ENCODE results near the gene WFDC5. TPM values are rescaled to one million over a fixed set of nuclear protein-coding genes. Genes with fewer than 3 reads are reported as not detected.

The WFDC5 gene
- polyA plus RNA-seq, 1 of the 3 experiments (the other 2 are of a cell fraction), result 0.08 TPM

DNA sequence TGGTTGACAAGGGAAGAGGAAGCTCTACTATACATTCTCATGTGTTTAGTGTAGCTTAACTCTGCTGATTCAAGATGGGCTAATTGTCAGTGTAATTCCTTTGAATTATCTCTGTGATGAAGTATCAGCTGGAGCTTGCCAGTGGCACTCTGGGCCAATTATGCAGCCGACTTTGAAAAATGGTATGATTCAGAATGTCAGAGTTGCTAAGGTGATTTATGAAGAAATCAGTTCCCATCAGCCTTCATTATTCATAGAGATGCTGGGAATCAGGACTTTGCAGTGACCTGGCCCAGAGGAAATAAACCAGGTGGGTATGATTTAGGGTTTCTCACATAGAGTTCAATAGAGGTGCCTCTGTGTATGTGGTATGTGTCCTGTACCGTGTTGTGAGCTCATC lies 47.4 kb downstream of the WFDC5 start (continued):
- TF ChIP-seq EZH2phosphoT487 (IDR thresholded peaks at IDR 0.05; ENCODE audit: borderline replicate concordance, low read depth), result no peak
- TF ChIP-seq RFX5 (IDR thresholded peaks at IDR 0.05; ENCODE audit: low read length), result no peak
- TF ChIP-seq EP300 (IDR thresholded peaks at IDR 0.05; ENCODE audit: borderline replicate concordance in 1 of 2, low read depth in 1 of 2, low read length in 1 of 2), result peak; percentile 39 to 66; a peak in 2 of 4 replicates
- TF ChIP-seq RCOR1 (IDR thresholded peaks at IDR 0.05; ENCODE audit: low read length), result no peak
- no peak for TF ChIP-seq MXI1 (IDR thresholded peaks at IDR 0.05; ENCODE audit: low read depth, low read length)
- TF ChIP-seq MEF2A (IDR thresholded peaks at IDR 0.05; ENCODE audit: borderline replicate concordance, low read depth), result no peak

DNA sequence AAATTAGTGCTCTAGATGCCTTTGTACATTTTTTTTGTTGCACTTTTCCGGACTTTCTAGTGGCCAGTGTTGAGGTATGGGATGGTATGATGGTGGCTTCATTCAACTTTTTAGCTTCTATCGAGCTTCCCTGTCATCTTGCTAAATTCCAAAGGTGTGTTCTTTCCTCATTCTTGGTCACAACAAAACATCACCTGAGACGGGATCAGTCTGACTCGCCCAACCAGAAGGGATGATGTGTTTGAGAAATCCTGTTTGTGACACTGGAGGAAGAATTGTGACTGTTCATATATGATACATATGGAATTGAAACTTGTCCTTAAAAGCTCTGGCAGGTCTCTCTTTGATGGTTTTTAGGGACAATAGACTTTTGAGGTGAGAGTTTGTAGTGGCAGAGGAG lies 47.9 kb downstream of the WFDC5 start:
- no peaks in the 10 kb centered on the region; a peak in 2 of 4 replicates for H3K4me1 ChIP-seq (ENCODE audit: control insufficient read depth in 1 of 2, insufficient read depth in 2 of 2, low read depth in 1 of 2, low read length in 1 of 2)
- POLR2A ChIA-PET, result no interaction called here

DNA sequence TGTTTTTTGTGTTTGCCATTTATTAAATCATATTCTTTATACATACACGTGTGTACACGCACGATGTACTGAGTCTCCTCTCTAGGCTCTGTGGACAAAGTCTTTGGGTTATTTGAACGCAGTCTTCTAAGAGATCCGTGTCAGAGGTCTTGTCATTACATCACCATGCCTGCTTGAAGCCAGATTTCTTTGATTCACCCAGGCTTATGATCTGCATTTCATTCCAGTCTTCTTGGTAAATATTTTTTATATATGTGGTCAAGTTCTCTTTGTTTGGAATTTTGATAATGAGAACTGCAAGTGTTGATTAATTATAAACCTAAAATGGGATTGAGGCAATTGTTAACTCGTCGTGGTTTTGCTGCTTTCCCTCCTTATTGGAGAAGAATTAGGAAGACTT lies 48.6 kb downstream of the WFDC5 start:
- CTCF ChIA-PET, result interaction anchor here (1.1 to 2.0 kb wide), 4 partner anchors 22 to 55 kb away, joined by 3 to 10 read pairs (median 6); no protein-coding TSS in a partner anchor
- no peaks in the 10 kb centered on the region; a peak in 2 of 4 replicates for H3K4me1 ChIP-seq (ENCODE audit: control insufficient read depth in 1 of 2, insufficient read depth in 2 of 2, low read depth in 1 of 2, low read length in 1 of 2)
- no peaks in the 10 kb centered on the region for H3K27me3 ChIP-seq (ENCODE audit: insufficient read depth)
- H3K9ac ChIP-seq, result no peak overlapping the region
- no peak overlapping the region for H2AFZ ChIP-seq (ENCODE audit: low read depth)
- H3K4me2 ChIP-seq, result no peak overlapping the region
- H3K9me2 ChIP-seq, result no peaks in the 10 kb centered on the region
- H3K79me2 ChIP-seq (ENCODE audit: insufficient read depth), result peaks cover 22% of the 10 kb centered on the region; the same call in 1 of the 2 replicates
- 97% methylated on average over 7 of the region's 7 CpGs for WGBS (ENCODE audit: low lambda C conversion rate)
- DNase-seq, result no peak
- no peak overlapping the region for H3K27ac ChIP-seq (ENCODE audit: low read depth in 2 of 2, low read length in 1 of 2)
- H3F3A ChIP-seq (replicated peaks; ENCODE audit: insufficient read depth), result peaks cover 4% of the 10 kb centered on the region
- POLR2A ChIA-PET, result no interaction called here
- no peaks in the 10 kb centered on the region for H4K20me1 ChIP-seq (ENCODE audit: insufficient read depth)
- H3K9me3 ChIP-seq, result no peaks in the 10 kb centered on the region
- no peak overlapping the region for H3K4me3 ChIP-seq (ENCODE audit: low read depth in 2 of 2, low read length in 1 of 2)
- H3K36me3 ChIP-seq (replicated peaks in 1 of 2; ENCODE audit: control insufficient read depth in 1 of 2, insufficient read depth in 2 of 2, low read length in 1 of 2), result peaks cover 0 to 8% of the 10 kb centered on the region in 2 experiments
- TF ChIP-seq RFX5 (IDR thresholded peaks at IDR 0.05; ENCODE audit: low read length) (no peak), TAF1 (IDR thresholded peaks at IDR 0.05; ENCODE audit: borderline replicate concordance, low read depth, low read length) (no peak), GABPA (IDR thresholded peaks at IDR 0.05; ENCODE audit: low read depth) (no peak)
- TF ChIP-seq, protein P1, sequence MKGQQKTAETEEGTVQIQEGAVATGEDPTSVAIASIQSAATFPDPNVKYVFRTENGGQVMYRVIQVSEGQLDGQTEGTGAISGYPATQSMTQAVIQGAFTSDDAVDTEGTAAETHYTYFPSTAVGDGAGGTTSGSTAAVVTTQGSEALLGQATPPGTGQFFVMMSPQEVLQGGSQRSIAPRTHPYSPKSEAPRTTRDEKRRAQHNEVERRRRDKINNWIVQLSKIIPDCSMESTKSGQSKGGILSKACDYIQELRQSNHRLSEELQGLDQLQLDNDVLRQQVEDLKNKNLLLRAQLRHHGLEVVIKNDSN (IDR thresholded peaks at IDR 0.05; ENCODE audit: borderline replicate concordance, low read depth), result no peak
- TF ChIP-seq, protein P2, sequence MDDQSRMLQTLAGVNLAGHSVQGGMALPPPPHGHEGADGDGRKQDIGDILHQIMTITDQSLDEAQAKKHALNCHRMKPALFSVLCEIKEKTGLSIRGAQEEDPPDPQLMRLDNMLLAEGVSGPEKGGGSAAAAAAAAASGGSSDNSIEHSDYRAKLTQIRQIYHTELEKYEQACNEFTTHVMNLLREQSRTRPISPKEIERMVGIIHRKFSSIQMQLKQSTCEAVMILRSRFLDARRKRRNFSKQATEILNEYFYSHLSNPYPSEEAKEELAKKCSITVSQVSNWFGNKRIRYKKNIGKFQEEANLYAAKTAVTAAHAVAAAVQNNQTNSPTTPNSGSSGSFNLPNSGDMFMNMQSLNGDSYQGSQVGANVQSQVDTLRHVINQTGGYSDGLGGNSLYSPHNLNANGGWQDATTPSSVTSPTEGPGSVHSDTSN (IDR thresholded peaks at IDR 0.05), result no peak
- TF ChIP-seq, protein P3, sequence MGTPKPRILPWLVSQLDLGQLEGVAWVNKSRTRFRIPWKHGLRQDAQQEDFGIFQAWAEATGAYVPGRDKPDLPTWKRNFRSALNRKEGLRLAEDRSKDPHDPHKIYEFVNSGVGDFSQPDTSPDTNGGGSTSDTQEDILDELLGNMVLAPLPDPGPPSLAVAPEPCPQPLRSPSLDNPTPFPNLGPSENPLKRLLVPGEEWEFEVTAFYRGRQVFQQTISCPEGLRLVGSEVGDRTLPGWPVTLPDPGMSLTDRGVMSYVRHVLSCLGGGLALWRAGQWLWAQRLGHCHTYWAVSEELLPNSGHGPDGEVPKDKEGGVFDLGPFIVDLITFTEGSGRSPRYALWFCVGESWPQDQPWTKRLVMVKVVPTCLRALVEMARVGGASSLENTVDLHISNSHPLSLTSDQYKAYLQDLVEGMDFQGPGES (IDR thresholded peaks at IDR 0.05; ENCODE audit: low read depth, low read length), result no peak
- TF ChIP-seq, protein P4, sequence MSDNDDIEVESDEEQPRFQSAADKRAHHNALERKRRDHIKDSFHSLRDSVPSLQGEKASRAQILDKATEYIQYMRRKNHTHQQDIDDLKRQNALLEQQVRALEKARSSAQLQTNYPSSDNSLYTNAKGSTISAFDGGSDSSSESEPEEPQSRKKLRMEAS (IDR thresholded peaks at IDR 0.05; ENCODE audit: low read depth), result no peak

More for the DNA sequence above, 47.9 kb downstream of the WFDC5 start:
- Histone ChIP-seq H3K4me2 (no peak overlapping the region), H3K36me3 (replicated peaks in 1 of 2; ENCODE audit: control insufficient read depth in 1 of 2, insufficient read depth in 2 of 2, low read length in 1 of 2) (peaks cover 0 to 8% of the 10 kb centered on the region in 2 experiments), H3K9me2 (no peaks in the 10 kb centered on the region), H3K27ac (ENCODE audit: low read depth in 2 of 2, low read length in 1 of 2) (no peak overlapping the region; a peak in 1 of 4 replicates), H3K79me2 (ENCODE audit: insufficient read depth) (peaks cover 22% of the 10 kb centered on the region; the same call in 1 of the 2 replicates), H3F3A (replicated peaks; ENCODE audit: insufficient read depth) (no peaks in the 10 kb centered on the region), H3K9me3 (no peaks in the 10 kb centered on the region), H3K27me3 (ENCODE audit: insufficient read depth) (no peaks in the 10 kb centered on the region), H3K4me3 (ENCODE audit: low read depth in 2 of 2, low read length in 1 of 2) (no peak overlapping the region), H3K9ac (no peak overlapping the region), H4K20me1 (ENCODE audit: insufficient read depth) (no peaks in the 10 kb centered on the region), H2AFZ (ENCODE audit: low read depth) (no peak overlapping the region)
- WGBS (ENCODE audit: low lambda C conversion rate), result 96% methylated on average over 4 of the region's 4 CpGs
- no peak for TF ChIP-seq TCF12 (IDR thresholded peaks at IDR 0.05)
- TF ChIP-seq JUND (IDR thresholded peaks at IDR 0.05), result no peak
- no peak for TF ChIP-seq FOXJ3 (CRISPR knock-in tag; IDR thresholded peaks at IDR 0.05)
- no peak for TF ChIP-seq POLR2AphosphoS5 (IDR thresholded peaks at IDR 0.05; ENCODE audit: low read depth, low read length)
- no peak for TF ChIP-seq CHD2 (IDR thresholded peaks at IDR 0.05; ENCODE audit: low read length, partially characterized antibody)
- TF ChIP-seq FOSL2 (IDR thresholded peaks at IDR 0.05; ENCODE audit: borderline replicate concordance, low read depth), result no peak
- TF ChIP-seq, protein P3 (IDR thresholded peaks at IDR 0.05; ENCODE audit: low read depth, low read length), result no peak
- TF ChIP-seq, protein P2 (IDR thresholded peaks at IDR 0.05), result no peak
- TF ChIP-seq NFIC (IDR thresholded peaks at IDR 0.05; ENCODE audit: borderline replicate concordance), result no peak
- CTCF ChIA-PET, result interaction anchor here (0.9 to 1.9 kb wide), 3 partner anchors 19 to 45 kb away, joined by 3 to 6 read pairs (median 5); no protein-coding TSS in a partner anchor
- no peak for DNase-seq

Measured in SK-N-SH (cell line).